Endothelial cell (in vitro differentiated cells): ENCODE data around the gene CDK7. TPM values are rescaled to one million over a fixed set of nuclear protein-coding genes. Genes with fewer than 3 reads are reported as not detected.

Source experiments
- DNase-seq: peaks from one replicate; pipeline ENCODE4 v3.0.0; 2021; ENCODE audit warnings: low spot score
- H3K27ac Mint-ChIP-seq: one replicate; pipeline ENCODE4 v1.8.0; 2021; ENCODE audit warnings: mixed read lengths, inconsistent platforms; ENCODE audit not compliant: unreplicated experiment
- H3K27me3 Mint-ChIP-seq: one replicate; pipeline ENCODE4 v1.8.0; 2021; ENCODE audit warnings: mild to moderate bottlenecking, moderate library complexity, mixed read lengths, inconsistent platforms; ENCODE audit not compliant: unreplicated experiment
- H3K36me3 Mint-ChIP-seq: one replicate; pipeline ENCODE4 v1.8.0; 2021; ENCODE audit warnings: mild to moderate bottlenecking, low read depth, mixed read lengths, inconsistent platforms; ENCODE audit not compliant: unreplicated experiment
- H3K4me1 Mint-ChIP-seq: one replicate; pipeline ENCODE4 v1.8.0; 2021; ENCODE audit warnings: mild to moderate bottlenecking, mixed read lengths, inconsistent platforms; ENCODE audit not compliant: unreplicated experiment
- H3K4me3 Mint-ChIP-seq: one replicate; pipeline ENCODE4 v1.8.0; 2021; ENCODE audit warnings: mild to moderate bottlenecking, mixed read lengths, inconsistent platforms; ENCODE audit not compliant: unreplicated experiment
- H3K9me3 Mint-ChIP-seq: one replicate; pipeline ENCODE4 v1.8.0; 2021; ENCODE audit warnings: mixed read lengths, inconsistent platforms; ENCODE audit not compliant: unreplicated experiment
- total RNA-seq: library from RNA; stranded (reverse); fragmentation: NEBNext Ultra II Directional; extraction: Animal tissue kit (Norgen Biotek cat#: 25700); gene quantifications from one replicate; pipeline ENCODE4 v1.2.1, GENCODE V29; 2021; ENCODE audit not compliant: unreplicated experiment
- TF ChIP-seq, protein P1 (sequence below): fragments of 200-600 bp; sonication (generic); IDR thresholded peaks from one replicate; pipeline ENCODE4 v1.5.0; 2021; ENCODE audit warnings: antibody characterized with exemption; ENCODE audit not compliant: unreplicated experiment

CDK7 gene
- total RNA-seq, 1 donor from 2014 or later, result 21.4 TPM

- Mint-ChIP-seq H3K27ac (peak overlapping the region; percentile 42), H3K4me3 (no peak overlapping the region), H3K36me3 (peaks cover 3% of the 10 kb centered on the region), H3K4me1 (no peaks in the 10 kb centered on the region), H3K27me3 (peaks cover 2% of the 10 kb centered on the region), H3K9me3 (no peaks in the 10 kb centered on the region)
- DNase-seq, result no peak
- TF ChIP-seq, protein P1, sequence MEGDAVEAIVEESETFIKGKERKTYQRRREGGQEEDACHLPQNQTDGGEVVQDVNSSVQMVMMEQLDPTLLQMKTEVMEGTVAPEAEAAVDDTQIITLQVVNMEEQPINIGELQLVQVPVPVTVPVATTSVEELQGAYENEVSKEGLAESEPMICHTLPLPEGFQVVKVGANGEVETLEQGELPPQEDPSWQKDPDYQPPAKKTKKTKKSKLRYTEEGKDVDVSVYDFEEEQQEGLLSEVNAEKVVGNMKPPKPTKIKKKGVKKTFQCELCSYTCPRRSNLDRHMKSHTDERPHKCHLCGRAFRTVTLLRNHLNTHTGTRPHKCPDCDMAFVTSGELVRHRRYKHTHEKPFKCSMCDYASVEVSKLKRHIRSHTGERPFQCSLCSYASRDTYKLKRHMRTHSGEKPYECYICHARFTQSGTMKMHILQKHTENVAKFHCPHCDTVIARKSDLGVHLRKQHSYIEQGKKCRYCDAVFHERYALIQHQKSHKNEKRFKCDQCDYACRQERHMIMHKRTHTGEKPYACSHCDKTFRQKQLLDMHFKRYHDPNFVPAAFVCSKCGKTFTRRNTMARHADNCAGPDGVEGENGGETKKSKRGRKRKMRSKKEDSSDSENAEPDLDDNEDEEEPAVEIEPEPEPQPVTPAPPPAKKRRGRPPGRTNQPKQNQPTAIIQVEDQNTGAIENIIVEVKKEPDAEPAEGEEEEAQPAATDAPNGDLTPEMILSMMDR, result no peak
These were observed 34.2 kb downstream of the CDK7 start for GRCh38 chr5:69268899-69269298.

GRCh38 chr5:69270840-69271239 lies 36.2 kb downstream of the CDK7 start:
- Mint-ChIP-seq H3K27me3 (peaks cover 2% of the 10 kb centered on the region), H3K36me3 (peaks cover 3% of the 10 kb centered on the region), H3K4me1 (no peaks in the 10 kb centered on the region), H3K4me3 (no peak overlapping the region), H3K27ac (no peak overlapping the region), H3K9me3 (no peaks in the 10 kb centered on the region)
- no peak for DNase-seq
- TF ChIP-seq, protein P1, result no peak

DNA sequence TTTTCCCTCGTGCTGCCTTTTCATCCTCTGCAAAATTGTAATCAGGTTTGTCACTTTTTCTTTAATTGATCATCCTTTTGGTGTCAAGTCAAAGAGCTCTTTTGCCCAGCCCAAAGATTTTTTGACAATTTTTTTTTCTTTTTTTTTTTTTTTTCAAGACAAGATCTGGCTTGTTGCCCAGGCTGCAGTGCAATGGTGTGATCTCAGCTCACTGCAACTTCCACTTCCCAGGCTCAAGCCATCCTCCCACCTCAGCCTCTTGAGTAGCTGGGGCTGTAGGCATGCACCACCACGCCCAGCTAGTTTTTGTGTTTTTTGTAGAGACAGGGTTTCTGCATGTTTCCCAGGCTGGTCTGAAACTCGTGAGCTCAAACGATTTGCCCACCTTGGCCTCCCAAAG lies 36.7 kb downstream of the CDK7 start:
- Mint-ChIP-seq H3K4me1 (no peaks in the 10 kb centered on the region), H3K4me3 (no peak overlapping the region)

DNA sequence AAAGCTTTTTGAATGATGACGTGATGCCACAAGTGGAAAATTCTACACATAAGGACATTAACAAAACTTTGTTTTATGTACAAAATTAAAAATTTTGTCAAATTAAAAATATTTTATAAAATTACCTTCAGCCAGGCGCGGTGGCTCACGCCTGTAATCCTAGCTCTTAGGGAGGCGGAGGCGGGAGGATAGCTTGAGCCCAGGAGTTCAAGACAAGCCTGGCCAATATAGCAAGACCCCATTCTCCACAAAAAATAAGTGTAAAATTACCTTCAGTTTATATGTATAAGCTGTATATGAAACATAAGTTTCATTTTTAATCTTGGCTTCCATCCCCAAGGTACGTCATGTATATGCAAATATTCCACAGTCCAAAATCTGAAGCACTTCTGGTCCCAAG lies 40.9 kb downstream of the CDK7 start:
- TF ChIP-seq, protein P1, result no peak
- H3K27me3 Mint-ChIP-seq, result no peaks in the 10 kb centered on the region
- H3K9me3 Mint-ChIP-seq, result no peaks in the 10 kb centered on the region
- no peak overlapping the region for H3K4me3 Mint-ChIP-seq
- DNase-seq, result no peak
- H3K36me3 Mint-ChIP-seq, result peaks cover 1% of the 10 kb centered on the region
- H3K27ac Mint-ChIP-seq, result no peak overlapping the region
- no peaks in the 10 kb centered on the region for H3K4me1 Mint-ChIP-seq

More for the DNA sequence above, 36.7 kb downstream of the CDK7 start:
- DNase-seq, result no peak
- H3K27me3 Mint-ChIP-seq, result peaks cover 2% of the 10 kb centered on the region
- no peaks in the 10 kb centered on the region for H3K9me3 Mint-ChIP-seq
- TF ChIP-seq, protein P1, result no peak
- peaks cover 3% of the 10 kb centered on the region for H3K36me3 Mint-ChIP-seq
- H3K27ac Mint-ChIP-seq, result no peak overlapping the region

- TF ChIP-seq, protein P1, result no peak
- no peak overlapping the region for H3K27ac Mint-ChIP-seq
- no peaks in the 10 kb centered on the region for H3K4me1 Mint-ChIP-seq
- no peaks in the 10 kb centered on the region for H3K9me3 Mint-ChIP-seq
- no peaks in the 10 kb centered on the region for H3K27me3 Mint-ChIP-seq
- H3K36me3 Mint-ChIP-seq, result no peaks in the 10 kb centered on the region
- DNase-seq, result no peak
- no peak overlapping the region for H3K4me3 Mint-ChIP-seq
These were observed 41.9 kb downstream of the CDK7 start for GRCh38 chr5:69276422-69277174.
